A549 (cell line): Measurements from ENCODE around the gene ZDHHC11B.

Source experiments
- CBX2 ChIP-seq: fragments of 200-600 bp; sonication (generic); IDR thresholded peaks from 2 replicates; pipeline ENCODE4 v1.6.1; 2016; ENCODE audit warnings: low read depth, mild to moderate bottlenecking, borderline replicate concordance
- CHD4 ChIP-seq: fragments of 200-600 bp; sonication (generic); IDR thresholded peaks from 2 replicates; pipeline ENCODE4 v1.6.1; 2016; ENCODE audit warnings: antibody characterized with exemption, mild to moderate bottlenecking, borderline replicate concordance
- CTCF ChIP-seq: fragments of >200 bp; sonication (Bioruptor Twin); formaldehyde crosslinking; IDR thresholded peaks from 3 replicates; pipeline ENCODE4 v1.5.1; 2016
- EP300 ChIP-seq, 2 experiments: fragments of >200 bp; sonication (Bioruptor Twin); formaldehyde crosslinking; IDR thresholded peaks; 2 replicates in 1 of 2; 3 replicates in 1 of 2; pipeline ENCODE4 v1.6.1; 2016 to 2017
- ESRRA ChIP-seq: fragments of 150-350 bp; IDR thresholded peaks from 2 replicates; pipeline ENCODE4 v1.6.1; 2014; ENCODE audit warnings: mild to moderate bottlenecking, low read length, borderline replicate concordance
- MAX ChIP-seq: IDR thresholded peaks from 2 replicates; pipeline ENCODE4 v1.6.1; 2012
- POLR2A ChIP-seq: IDR thresholded peaks from 2 replicates; pipeline ENCODE4 v1.6.1; 2012; ENCODE audit warnings: mild to moderate bottlenecking, low read length
- POLR2AphosphoS2 ChIP-seq: conservative IDR thresholded peaks from 2 replicates; pipeline ENCODE4 v1.6.1; 2012; ENCODE audit warnings: low read length, improper control_type of control experiment, inconsistent platforms
- SMC3 ChIP-seq: fragments of >200 bp; sonication (Bioruptor Twin); formaldehyde crosslinking; IDR thresholded peaks from 3 replicates; pipeline ENCODE4 v1.6.1; 2018; ENCODE audit warnings: inconsistent platforms

GRCh38 chr5:765948-766631 is 18.4 kb downstream of the ZDHHC11B start:
- no peak for TF ChIP-seq CTCF
- TF ChIP-seq POLR2A, result no peak
- no peak for TF ChIP-seq CBX2
- no peak for TF ChIP-seq ESRRA
- no peak for TF ChIP-seq SMC3
- no peak for TF ChIP-seq CHD4
- TF ChIP-seq EP300 (IDR thresholded peaks at IDR 0.05), result no peak
- TF ChIP-seq POLR2AphosphoS2, result no peak
- no peak for TF ChIP-seq MAX
